A549 (cell line): ENCODE data around the gene DOK5. TPM values are rescaled to one million over a fixed set of nuclear protein-coding genes. Genes with fewer than 3 reads are reported as not detected.

Experiments used
- ATAC-seq, 2 experiments: fragments of 200-7000 bp in 1 of 2; fragments of >200 bp in 1 of 2; cut with Nextera tagmentation in 1 of 2; cut with Tn5 transposase in 1 of 2; 3 replicates each; pipeline versions ENCODE4 v1.8.0 to v1.9.1; 2018 to 2020; ENCODE audit warnings: mild to moderate bottlenecking in 1 of 2, moderate library complexity in 1 of 2
- CTCF ChIA-PET: fragments of 300-600 bp; sonication (Branson Sonifier 250); formaldehyde crosslinking; extraction: SDS; loops from one replicate; lab custom pipeline; 2021; ENCODE audit warnings: antibody characterized with exemption, inconsistent platforms; lab: Yijun Ruan, JAX
- POLR2A ChIA-PET: fragments of 350-600 bp; formaldehyde crosslinking; extraction: SDS; loops from one replicate; lab custom pipeline; 2021; ENCODE audit warnings: antibody characterized with exemption, inconsistent platforms; lab: Yijun Ruan, JAX
- DNase-seq, 2 experiments: peaks; one replicate each; pipeline versions ENCODE4 v3.0.0 to v3.0.0-alpha.2; 2011 to 2016; ENCODE audit warnings: low read depth in 1 of 2, low spot score in 1 of 2
- FAIRE-seq: peaks from 2 replicates; lab custom pipeline; 2011; peaks lifted over from hg19 to GRCh38; lab: Jason Lieb, UNC
- H3K27ac ChIP-seq, 2 experiments: fragments of >200 bp; sonication (Bioruptor Twin); formaldehyde crosslinking; 3 replicates each; pipeline ENCODE4 v1.5.1; 2016 to 2017
- H3K4me1 ChIP-seq: fragments of >200 bp; sonication (Bioruptor Twin); formaldehyde crosslinking; 3 replicates; pipeline ENCODE4 v1.6.1; 2016
- H3K4me2 ChIP-seq: fragments of >200 bp; sonication (Bioruptor Twin); formaldehyde crosslinking; 3 replicates; pipeline ENCODE4 v1.6.1; 2016
- H3K4me3 ChIP-seq: fragments of >200 bp; sonication (Bioruptor Twin); formaldehyde crosslinking; 3 replicates; pipeline ENCODE4 v1.5.1; 2016
- H3K9me3 ChIP-seq: fragments of >200 bp; sonication (Bioruptor Twin); formaldehyde crosslinking; 3 replicates; pipeline ENCODE4 v1.6.1; 2016
- BHLHE40 ChIP-seq: IDR thresholded peaks from 2 replicates; pipeline ENCODE4 v1.6.1; 2012; ENCODE audit warnings: low read depth, low read length, inconsistent platforms
- CBX2 ChIP-seq: fragments of 200-600 bp; sonication (generic); IDR thresholded peaks from 2 replicates; pipeline ENCODE4 v1.6.1; 2016; ENCODE audit warnings: low read depth, mild to moderate bottlenecking, borderline replicate concordance
- CBX8 ChIP-seq: fragments of 200-600 bp; sonication (generic); IDR thresholded peaks from 2 replicates; pipeline ENCODE4 v1.6.1; 2016
- CHD4 ChIP-seq: fragments of 200-600 bp; sonication (generic); IDR thresholded peaks from 2 replicates; pipeline ENCODE4 v1.6.1; 2016; ENCODE audit warnings: antibody characterized with exemption, mild to moderate bottlenecking, borderline replicate concordance
- CTCF ChIP-seq: fragments of >200 bp; sonication (Bioruptor Twin); formaldehyde crosslinking; IDR thresholded peaks from 3 replicates; pipeline ENCODE4 v1.5.1; 2016
- EHF ChIP-seq: fragments of 250-450 bp; sonication (Bioruptor Pico); IDR thresholded peaks from 2 replicates; pipeline ENCODE4 v1.5.0; 2020; ENCODE audit warnings: mild to moderate bottlenecking
- EP300 ChIP-seq, 2 experiments: fragments of >200 bp; sonication (Bioruptor Twin); formaldehyde crosslinking; IDR thresholded peaks; 2 replicates in 1 of 2; 3 replicates in 1 of 2; pipeline ENCODE4 v1.6.1; 2016 to 2017
- FOXS1 ChIP-seq: fragments of 250-450 bp; sonication (Bioruptor Pico); IDR thresholded peaks from 2 replicates; pipeline ENCODE4 v1.5.0; 2020; ENCODE audit warnings: mild to moderate bottlenecking, moderate library complexity
- GATA3 ChIP-seq: IDR thresholded peaks from 2 replicates; pipeline ENCODE4 v1.6.1; 2012; ENCODE audit warnings: borderline replicate concordance
- HES2 ChIP-seq: fragments of >200 bp; sonication (Bioruptor Twin); formaldehyde crosslinking; IDR thresholded peaks from 2 replicates; pipeline ENCODE4 v1.6.1; 2016
- HOXB13 ChIP-seq: fragments of 250-450 bp; sonication (Bioruptor Pico); IDR thresholded peaks from 2 replicates; pipeline ENCODE4 v1.5.0; 2020; ENCODE audit warnings: low read depth, mild to moderate bottlenecking, moderate library complexity
- JUN ChIP-seq, 2 experiments: fragments of >200 bp; sonication (Bioruptor Twin); formaldehyde crosslinking; IDR thresholded peaks; 2 replicates in 1 of 2; 3 replicates in 1 of 2; pipeline ENCODE4 v1.6.1; 2016 to 2017
- MAFK ChIP-seq: fragments of 450-650 bp; IDR thresholded peaks from 2 replicates; pipeline ENCODE4 v1.6.1; 2014; ENCODE audit not compliant: partially characterized antibody
- MAZ ChIP-seq: fragments of 150-350 bp; IDR thresholded peaks from 2 replicates; pipeline ENCODE4 v1.6.1; 2014; ENCODE audit warnings: antibody characterized with exemption, low read depth, low read length, borderline replicate concordance
- NFE2L2 ChIP-seq: fragments of 150-350 bp; conservative IDR thresholded peaks from 2 replicates; pipeline ENCODE4 v1.6.1; 2014; ENCODE audit warnings: low read length
- PHF8 ChIP-seq: fragments of 200-600 bp; sonication (generic); IDR thresholded peaks from 2 replicates; pipeline ENCODE4 v1.6.1; 2016; ENCODE audit warnings: low read depth, mild to moderate bottlenecking, antibody characterized with exemption, moderate library complexity, borderline replicate concordance
- POLR2A ChIP-seq: IDR thresholded peaks from 2 replicates; pipeline ENCODE4 v1.6.1; 2012; ENCODE audit warnings: mild to moderate bottlenecking, low read length
- RAD21 ChIP-seq, 2 experiments: fragments of >200 bp in 1 of 2; sonication (Bioruptor Twin) in 1 of 2; formaldehyde crosslinking in 1 of 2; IDR thresholded peaks in 1 of 2; conservative IDR thresholded peaks in 1 of 2; 2 replicates in 1 of 2; 3 replicates in 1 of 2; pipeline ENCODE4 v1.6.1; 2012 to 2018; ENCODE audit warnings: inconsistent platforms in 1 of 2
- RFX5 ChIP-seq: fragments of 450-650 bp; IDR thresholded peaks from 2 replicates; pipeline ENCODE4 v1.7.1; 2014; ENCODE audit warnings: antibody characterized with exemption, mild to moderate bottlenecking, moderate library complexity
- RNF2 ChIP-seq: fragments of 200-600 bp; sonication (generic); IDR thresholded peaks from 2 replicates; pipeline ENCODE4 v1.6.1; 2016; ENCODE audit warnings: low read depth, mild to moderate bottlenecking, antibody characterized with exemption, moderate library complexity, borderline replicate concordance
- TFCP2L1 ChIP-seq: fragments of 250-450 bp; sonication (Bioruptor Pico); IDR thresholded peaks from 2 replicates; pipeline ENCODE4 v1.5.0; 2021; ENCODE audit warnings: mild to moderate bottlenecking
- ZFP36 ChIP-seq: fragments of 450-650 bp; IDR thresholded peaks from 2 replicates; pipeline ENCODE4 v1.6.1; 2014; ENCODE audit warnings: borderline replicate concordance; ENCODE audit not compliant: partially characterized antibody
- ZSCAN20 ChIP-seq: fragments of 250-450 bp; sonication (Bioruptor Pico); IDR thresholded peaks from 2 replicates; pipeline ENCODE4 v1.8.0; 2022; ENCODE audit warnings: mild to moderate bottlenecking, moderate library complexity
- WGBS: methylation state at CpG from one replicate; pipeline ENCODE4 v1.1.6; 2017; ENCODE audit errors: missing lambda C conversion rate; 5-methylcytosine and 5-hydroxymethylcytosine counted together
- polyA plus RNA-seq, 4 experiments: library from polyadenylated mRNA; depleted of rRNA in 3 of 4; stranded (reverse); fragments of >200 nt; fragmentation: RNase III in 1 of 4; extraction: RNeasy Plus Mini Kit Qiagen cat#74134 plus additional on column Dnase treatment in 1 of 4; gene quantifications; 2 replicates in 3 of 4; 3 replicates in 1 of 4; pipeline ENCODE4 v1.2.3, GENCODE V29; 2011 to 2017
- TF ChIP-seq, protein P1 (sequence below): fragments of 450-650 bp; IDR thresholded peaks from 2 replicates; pipeline ENCODE4 v1.6.1; 2014; ENCODE audit warnings: antibody characterized with exemption
- TF ChIP-seq, protein P2 (sequence below): fragments of >200 bp; sonication (Bioruptor Twin); formaldehyde crosslinking; IDR thresholded peaks from 3 replicates; pipeline ENCODE4 v1.6.1; 2016
- TF ChIP-seq, protein P3 (sequence below): fragments of 200-600 bp; sonication (generic); IDR thresholded peaks from 2 replicates; pipeline ENCODE4 v1.6.1; 2016; ENCODE audit warnings: antibody characterized with exemption, mild to moderate bottlenecking, moderate library complexity

DOK5 gene
- polyA plus RNA-seq, 2 of the 4 experiments (the other 2 are of a cell fraction), result not detected

DNA sequence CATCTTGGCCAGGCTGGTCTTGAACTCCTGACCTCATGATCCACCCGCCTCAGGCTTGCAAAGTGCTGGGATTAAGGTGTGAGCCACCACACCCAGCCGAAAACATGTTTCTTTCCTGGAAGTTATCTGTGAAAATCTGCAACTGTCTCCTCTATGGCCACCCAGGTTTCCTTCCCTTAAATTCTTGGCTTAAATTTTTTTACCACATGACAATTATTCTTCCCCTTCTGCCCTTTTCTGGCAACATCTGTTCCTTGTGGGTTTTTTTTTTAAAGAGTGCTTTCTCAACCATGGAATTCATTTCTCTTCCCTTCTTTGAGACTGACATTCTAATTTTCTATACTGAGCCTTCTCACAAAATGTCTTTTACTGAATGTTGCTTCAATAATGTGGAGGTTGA, 59.6 kb downstream of the DOK5 start:
- WGBS, result 20% methylated on average over 2 of the region's 2 CpGs
- H3K9me3 ChIP-seq, result no peaks in the 10 kb centered on the region
- H3K27ac ChIP-seq, result no peak overlapping the region
- DNase-seq, result no peak
- CTCF ChIA-PET, result no interaction called here
- H3K4me2 ChIP-seq, result no peak overlapping the region
- no peaks in the 10 kb centered on the region for H3K4me1 ChIP-seq
- POLR2A ChIA-PET, result no interaction called here
- no peak for ATAC-seq
- FAIRE-seq, result no peak
- TF ChIP-seq CBX8, result no peak
- no peak for TF ChIP-seq EP300 (IDR thresholded peaks at IDR 0.05)
- TF ChIP-seq BHLHE40, result no peak
- no peak for TF ChIP-seq HES2
- no peak for TF ChIP-seq MAZ
- TF ChIP-seq, protein P1, sequence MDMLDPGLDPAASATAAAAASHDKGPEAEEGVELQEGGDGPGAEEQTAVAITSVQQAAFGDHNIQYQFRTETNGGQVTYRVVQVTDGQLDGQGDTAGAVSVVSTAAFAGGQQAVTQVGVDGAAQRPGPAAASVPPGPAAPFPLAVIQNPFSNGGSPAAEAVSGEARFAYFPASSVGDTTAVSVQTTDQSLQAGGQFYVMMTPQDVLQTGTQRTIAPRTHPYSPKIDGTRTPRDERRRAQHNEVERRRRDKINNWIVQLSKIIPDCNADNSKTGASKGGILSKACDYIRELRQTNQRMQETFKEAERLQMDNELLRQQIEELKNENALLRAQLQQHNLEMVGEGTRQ, result no peak
- TF ChIP-seq CHD4, result no peak
- no peak for TF ChIP-seq ZSCAN20 (CRISPR knock-in tag)
- no peak for TF ChIP-seq RFX5
- no peak for TF ChIP-seq NFE2L2
- TF ChIP-seq JUN (IDR thresholded peaks at IDR 0.05), result no peak
- TF ChIP-seq GATA3, result no peak
- TF ChIP-seq, protein P2, sequence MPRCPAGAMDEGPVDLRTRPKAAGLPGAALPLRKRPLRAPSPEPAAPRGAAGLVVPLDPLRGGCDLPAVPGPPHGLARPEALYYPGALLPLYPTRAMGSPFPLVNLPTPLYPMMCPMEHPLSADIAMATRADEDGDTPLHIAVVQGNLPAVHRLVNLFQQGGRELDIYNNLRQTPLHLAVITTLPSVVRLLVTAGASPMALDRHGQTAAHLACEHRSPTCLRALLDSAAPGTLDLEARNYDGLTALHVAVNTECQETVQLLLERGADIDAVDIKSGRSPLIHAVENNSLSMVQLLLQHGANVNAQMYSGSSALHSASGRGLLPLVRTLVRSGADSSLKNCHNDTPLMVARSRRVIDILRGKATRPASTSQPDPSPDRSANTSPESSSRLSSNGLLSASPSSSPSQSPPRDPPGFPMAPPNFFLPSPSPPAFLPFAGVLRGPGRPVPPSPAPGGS, result no peak
- H3K4me3 ChIP-seq, result no peak overlapping the region

DNA sequence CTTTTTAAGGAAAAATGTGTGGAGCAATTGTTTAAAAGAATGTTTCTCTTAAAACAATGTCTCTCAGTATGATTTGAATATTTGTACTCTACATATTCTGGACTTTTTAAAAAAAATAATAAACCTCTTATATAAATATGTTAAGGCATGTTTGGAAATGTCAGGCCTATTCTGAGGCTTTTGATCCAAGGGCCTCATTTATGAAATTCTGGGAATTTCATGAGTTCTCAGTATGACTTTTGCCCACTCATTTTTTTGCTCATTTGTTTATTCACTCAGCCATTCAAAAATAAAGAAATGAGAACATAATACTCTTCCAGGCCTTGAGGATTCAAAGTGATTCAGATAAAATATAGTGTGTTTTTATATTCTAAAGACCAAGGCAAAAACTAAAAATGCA, 60.4 kb downstream of the DOK5 start:
- CTCF ChIA-PET, result no interaction called here
- Histone ChIP-seq H3K4me3 (no peak overlapping the region), H3K4me2 (no peak overlapping the region), H3K9me3 (no peaks in the 10 kb centered on the region), H3K4me1 (no peaks in the 10 kb centered on the region), H3K27ac (no peak overlapping the region)
- ATAC-seq, result no peak
- no peak for DNase-seq
- no peak for TF ChIP-seq POLR2A
- TF ChIP-seq, protein P2, result no peak
- TF ChIP-seq GATA3, result no peak
- TF ChIP-seq, protein P3, sequence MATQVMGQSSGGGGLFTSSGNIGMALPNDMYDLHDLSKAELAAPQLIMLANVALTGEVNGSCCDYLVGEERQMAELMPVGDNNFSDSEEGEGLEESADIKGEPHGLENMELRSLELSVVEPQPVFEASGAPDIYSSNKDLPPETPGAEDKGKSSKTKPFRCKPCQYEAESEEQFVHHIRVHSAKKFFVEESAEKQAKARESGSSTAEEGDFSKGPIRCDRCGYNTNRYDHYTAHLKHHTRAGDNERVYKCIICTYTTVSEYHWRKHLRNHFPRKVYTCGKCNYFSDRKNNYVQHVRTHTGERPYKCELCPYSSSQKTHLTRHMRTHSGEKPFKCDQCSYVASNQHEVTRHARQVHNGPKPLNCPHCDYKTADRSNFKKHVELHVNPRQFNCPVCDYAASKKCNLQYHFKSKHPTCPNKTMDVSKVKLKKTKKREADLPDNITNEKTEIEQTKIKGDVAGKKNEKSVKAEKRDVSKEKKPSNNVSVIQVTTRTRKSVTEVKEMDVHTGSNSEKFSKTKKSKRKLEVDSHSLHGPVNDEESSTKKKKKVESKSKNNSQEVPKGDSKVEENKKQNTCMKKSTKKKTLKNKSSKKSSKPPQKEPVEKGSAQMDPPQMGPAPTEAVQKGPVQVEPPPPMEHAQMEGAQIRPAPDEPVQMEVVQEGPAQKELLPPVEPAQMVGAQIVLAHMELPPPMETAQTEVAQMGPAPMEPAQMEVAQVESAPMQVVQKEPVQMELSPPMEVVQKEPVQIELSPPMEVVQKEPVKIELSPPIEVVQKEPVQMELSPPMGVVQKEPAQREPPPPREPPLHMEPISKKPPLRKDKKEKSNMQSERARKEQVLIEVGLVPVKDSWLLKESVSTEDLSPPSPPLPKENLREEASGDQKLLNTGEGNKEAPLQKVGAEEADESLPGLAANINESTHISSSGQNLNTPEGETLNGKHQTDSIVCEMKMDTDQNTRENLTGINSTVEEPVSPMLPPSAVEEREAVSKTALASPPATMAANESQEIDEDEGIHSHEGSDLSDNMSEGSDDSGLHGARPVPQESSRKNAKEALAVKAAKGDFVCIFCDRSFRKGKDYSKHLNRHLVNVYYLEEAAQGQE, result no peak
- TF ChIP-seq PHF8, result no peak
- no peak for TF ChIP-seq ZFP36
- TF ChIP-seq RNF2, result no peak
- TF ChIP-seq, protein P1, result no peak
- no peak for TF ChIP-seq MAFK
- no peak for TF ChIP-seq EHF (CRISPR knock-in tag)
- TF ChIP-seq TFCP2L1 (CRISPR knock-in tag), result no peak
- TF ChIP-seq RAD21 (conservative IDR thresholded peaks at IDR 0.05 in 1 of 2, IDR thresholded peaks at IDR 0.05 in 1 of 2), result no peak
- TF ChIP-seq BHLHE40, result no peak
- TF ChIP-seq CTCF, result no peak
- no peak for TF ChIP-seq CBX2
- TF ChIP-seq NFE2L2, result no peak
- TF ChIP-seq FOXS1 (CRISPR knock-in tag), result no peak
- TF ChIP-seq HOXB13 (CRISPR knock-in tag), result no peak
- TF ChIP-seq, all 56 proteins: peak for 0
- POLR2A ChIA-PET, result no interaction called here
- no peak for FAIRE-seq
